Smooth muscle cell (in vitro differentiated cells): Measurements from ENCODE around the gene CLDN11. TPM values are rescaled to one million over a fixed set of nuclear protein-coding genes. Genes with fewer than 3 reads are reported as not detected.
A peak's percentile ranks its signal among the peaks of the same experiment; 100 is the strongest.

Experiments used
- DNase-seq: peaks from one replicate; lab custom pipeline; 2025; ENCODE audit not compliant: unreplicated experiment; lab: John Stamatoyannopoulos, UW
- H2AFZ ChIP-seq: fragments of 200-600 bp; sonication (generic); 2 replicates; pipeline ENCODE4 v1.6.0; 2016; ENCODE audit warnings: antibody characterized with exemption, low read depth, mild to moderate bottlenecking
- H3F3A ChIP-seq: fragments of 200-600 bp; sonication (generic); 2 replicates; pipeline ENCODE4 v1.6.0; 2017; ENCODE audit warnings: antibody characterized with exemption, low read depth
- H3K27ac ChIP-seq: fragments of 200-600 bp; sonication (generic); 2 replicates; pipeline ENCODE4 v1.5.1; 2016; ENCODE audit warnings: low read depth, mild to moderate bottlenecking
- H3K27me3 ChIP-seq: fragments of 200-600 bp; sonication (generic); 2 replicates; pipeline ENCODE4 v1.6.1; 2016; ENCODE audit warnings: low read depth, mild to moderate bottlenecking
- H3K36me3 ChIP-seq: fragments of 200-600 bp; sonication (generic); 2 replicates; pipeline ENCODE4 v1.5.1; 2016; ENCODE audit warnings: low read depth
- H3K4me1 ChIP-seq: fragments of 200-600 bp; sonication (generic); 2 replicates; pipeline ENCODE4 v1.5.1; 2016; ENCODE audit warnings: low read depth
- H3K4me2 ChIP-seq: fragments of 200-600 bp; sonication (generic); 2 replicates; pipeline ENCODE4 v1.6.0; 2016; ENCODE audit warnings: mild to moderate bottlenecking
- H3K4me3 ChIP-seq: fragments of 200-600 bp; sonication (generic); 2 replicates; pipeline ENCODE4 v1.5.1; 2016; ENCODE audit warnings: mild to moderate bottlenecking
- H3K79me2 ChIP-seq: fragments of 200-600 bp; sonication (generic); 2 replicates; pipeline ENCODE4 v1.6.0; 2016; ENCODE audit warnings: low read depth, mild to moderate bottlenecking
- H3K9ac ChIP-seq: fragments of 200-600 bp; sonication (generic); 2 replicates; pipeline ENCODE4 v1.6.0; 2016; ENCODE audit warnings: low read depth
- H3K9me3 ChIP-seq: fragments of 200-600 bp; sonication (generic); replicated peaks from 2 replicates; pipeline ENCODE4 v1.5.1; 2016; ENCODE audit warnings: low read depth
- H4K20me1 ChIP-seq: fragments of 200-600 bp; sonication (generic); 2 replicates; pipeline ENCODE4 v1.6.0; 2016; ENCODE audit warnings: low read depth
- WGBS: methylation state at CpG from one replicate; pipeline ENCODE4 v1.1.7; 2016; ENCODE audit warnings: low lambda C conversion rate; 5-methylcytosine and 5-hydroxymethylcytosine counted together
- polyA plus RNA-seq: library from polyadenylated mRNA; unstranded; fragments of >200 nt; fragmentation: Nextera tagmentation; extraction: Ambion mirVana; gene quantifications from 2 replicates; pipeline ENCODE4 v1.2.1, GENCODE V29; 2016
- total RNA-seq: library from RNA; depleted of rRNA; stranded (reverse); fragments of >200 nt; gene quantifications from 2 replicates; pipeline ENCODE4 v1.2.3, GENCODE V29; 2014
- TF ChIP-seq, protein P1 (sequence below): fragments of 200-600 bp; sonication (generic); IDR thresholded peaks from 2 replicates; pipeline ENCODE4 v1.5.1; 2017; ENCODE audit warnings: borderline replicate concordance, mild to moderate bottlenecking, antibody characterized with exemption; ENCODE audit not compliant: insufficient read depth, poor library complexity, severe bottlenecking

Gene CLDN11
- total RNA-seq (4.2 and 5.9 TPM in 2 replicates), polyA plus RNA-seq (1.0 and 1.3 TPM in 2 replicates)

DNA sequence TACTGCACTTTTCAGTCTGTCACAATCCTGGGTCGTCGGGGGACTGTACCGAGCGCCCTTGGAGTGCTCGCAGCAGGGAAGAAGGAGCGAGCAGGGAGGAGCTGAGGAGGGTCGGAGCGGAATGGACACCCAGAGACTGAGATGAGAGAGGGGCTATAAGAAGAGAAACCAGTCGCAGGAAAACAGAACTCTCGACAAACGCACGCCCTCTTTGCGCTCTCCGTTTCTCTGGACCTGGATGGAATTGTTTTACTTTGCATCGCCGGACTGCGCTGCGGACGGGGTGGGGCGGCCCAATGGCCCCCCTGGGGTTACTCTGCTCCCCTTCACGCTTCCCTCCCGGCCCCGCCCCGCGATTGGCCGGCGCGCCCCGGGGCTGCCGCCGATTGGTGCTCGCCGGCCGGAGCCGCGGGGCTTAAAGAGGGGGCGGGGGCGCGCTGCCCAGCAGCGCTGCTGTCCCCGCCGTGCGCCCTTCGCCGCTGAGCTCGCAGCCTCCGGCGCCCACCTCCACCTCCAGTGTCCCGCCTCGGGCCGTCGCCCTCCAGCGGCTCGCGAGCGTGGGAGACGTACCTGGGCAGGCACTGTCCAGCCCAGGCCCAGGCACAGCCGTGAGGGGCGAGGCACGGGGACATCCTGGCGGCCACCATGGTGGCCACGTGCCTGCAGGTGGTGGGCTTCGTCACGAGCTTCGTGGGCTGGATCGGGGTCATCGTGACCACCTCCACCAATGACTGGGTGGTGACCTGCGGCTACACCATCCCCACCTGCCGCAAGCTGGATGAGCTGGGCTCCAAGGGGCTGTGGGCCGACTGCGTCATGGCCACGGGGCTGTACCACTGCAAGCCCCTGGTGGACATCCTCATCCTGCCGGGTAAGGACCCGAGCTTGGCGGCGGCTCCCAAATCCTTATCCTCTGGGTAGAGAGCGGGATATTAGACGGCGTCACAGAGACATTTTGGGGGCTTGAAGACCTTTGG is at the start of gene CLDN11:
Gene CLDN11, plus strand, starts transcription at position 447 of the 977 bp plus-strand sequence. Its CDS starts 199 bp downstream, at position 646.
- H3K36me3 ChIP-seq: no peaks in the 10 kb centered on the region
- H3K79me2 ChIP-seq: no peaks in the 10 kb centered on the region
- peak within 1 kb of the TSS; percentile 13 for H2AFZ ChIP-seq
- no peak within 1 kb of the TSS for H3K9ac ChIP-seq
- H3K4me2 ChIP-seq: peak within 1 kb of the TSS; percentile 86
- H3K9me3 ChIP-seq: no peaks in the 10 kb centered on the region
- no peak for DNase-seq
- peak within 1 kb of the TSS; percentile 49 for H3K4me3 ChIP-seq
- WGBS: 17% methylated on average over 51 of the region's 79 CpGs
- TF ChIP-seq, protein P1, sequence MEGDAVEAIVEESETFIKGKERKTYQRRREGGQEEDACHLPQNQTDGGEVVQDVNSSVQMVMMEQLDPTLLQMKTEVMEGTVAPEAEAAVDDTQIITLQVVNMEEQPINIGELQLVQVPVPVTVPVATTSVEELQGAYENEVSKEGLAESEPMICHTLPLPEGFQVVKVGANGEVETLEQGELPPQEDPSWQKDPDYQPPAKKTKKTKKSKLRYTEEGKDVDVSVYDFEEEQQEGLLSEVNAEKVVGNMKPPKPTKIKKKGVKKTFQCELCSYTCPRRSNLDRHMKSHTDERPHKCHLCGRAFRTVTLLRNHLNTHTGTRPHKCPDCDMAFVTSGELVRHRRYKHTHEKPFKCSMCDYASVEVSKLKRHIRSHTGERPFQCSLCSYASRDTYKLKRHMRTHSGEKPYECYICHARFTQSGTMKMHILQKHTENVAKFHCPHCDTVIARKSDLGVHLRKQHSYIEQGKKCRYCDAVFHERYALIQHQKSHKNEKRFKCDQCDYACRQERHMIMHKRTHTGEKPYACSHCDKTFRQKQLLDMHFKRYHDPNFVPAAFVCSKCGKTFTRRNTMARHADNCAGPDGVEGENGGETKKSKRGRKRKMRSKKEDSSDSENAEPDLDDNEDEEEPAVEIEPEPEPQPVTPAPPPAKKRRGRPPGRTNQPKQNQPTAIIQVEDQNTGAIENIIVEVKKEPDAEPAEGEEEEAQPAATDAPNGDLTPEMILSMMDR: no peak
- peaks cover 11% of the 10 kb centered on the region for H3F3A ChIP-seq
- peaks cover 32% of the 10 kb centered on the region for H3K27me3 ChIP-seq
- no peaks in the 10 kb centered on the region for H3K4me1 ChIP-seq
- H4K20me1 ChIP-seq: no peaks in the 10 kb centered on the region
- no peak within 1 kb of the TSS for H3K27ac ChIP-seq

DNA sequence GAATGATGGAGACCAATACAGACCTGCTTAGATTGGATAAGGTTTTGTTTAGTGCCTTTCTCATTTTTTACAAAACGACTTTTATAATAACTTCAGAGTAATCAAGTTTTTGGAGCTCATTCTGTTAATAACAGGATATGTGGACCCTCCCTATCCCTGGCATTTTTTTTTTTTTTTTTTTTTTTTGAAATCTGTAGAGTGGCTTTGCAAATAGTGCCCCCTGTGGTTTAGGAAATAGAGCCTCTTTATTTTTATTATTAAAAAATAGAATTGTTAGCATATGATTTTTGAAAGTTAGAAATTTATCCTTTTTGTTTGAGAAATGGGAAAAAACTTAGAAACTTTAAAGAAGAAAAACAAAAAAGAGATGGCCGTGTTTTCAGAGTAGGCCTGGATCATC is 49.7 kb upstream of the CLDN11 start:
- WGBS: 89% methylated on average over 2 of the region's 2 CpGs
- peaks cover 100% of the 10 kb centered on the region for H4K20me1 ChIP-seq

DNA sequence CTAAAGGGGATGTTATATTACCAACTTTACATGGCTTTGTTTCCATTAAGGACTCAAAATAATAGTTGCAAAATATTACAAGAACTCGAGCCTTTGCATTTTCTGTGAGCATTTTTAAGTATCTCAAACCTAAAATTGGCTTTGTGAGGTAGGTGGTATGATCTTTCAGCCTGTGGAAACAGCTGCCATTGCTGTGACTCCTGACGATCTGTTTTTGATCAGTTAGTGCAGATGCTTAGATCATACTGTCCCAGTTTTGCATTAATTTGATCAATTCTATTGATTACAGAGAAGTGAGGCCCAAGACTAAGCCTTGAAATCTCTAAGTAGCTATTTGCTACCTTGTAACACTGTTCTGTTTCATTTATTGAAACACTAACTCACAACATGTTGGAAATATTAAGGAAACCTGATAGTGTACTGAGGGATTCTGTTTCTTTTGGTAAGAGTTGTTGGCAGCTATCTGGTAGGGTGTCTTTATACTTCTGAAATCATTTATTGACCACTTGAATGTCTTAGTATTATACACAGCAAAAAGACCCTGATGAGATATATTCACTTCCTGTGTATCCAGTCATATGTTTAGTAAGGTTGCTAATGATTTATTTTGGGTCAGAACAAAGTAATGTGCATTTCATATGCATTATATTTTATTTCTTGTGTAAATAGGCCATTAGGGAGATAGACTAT is 46.3 kb upstream of the CLDN11 start:
- H2AFZ ChIP-seq: no peak overlapping the region
- WGBS: 93% methylated on average over 2 of the region's 2 CpGs
- H3K4me2 ChIP-seq: no peak overlapping the region
- no peak overlapping the region for H3K4me3 ChIP-seq
- H4K20me1 ChIP-seq: peaks cover 100% of the 10 kb centered on the region
- peak overlapping the region; percentile 8 for H3K27ac ChIP-seq
- no peak for DNase-seq
- H3K4me1 ChIP-seq: no peaks in the 10 kb centered on the region
- peaks cover 19% of the 10 kb centered on the region for H3F3A ChIP-seq
- no peaks in the 10 kb centered on the region for H3K27me3 ChIP-seq
- no peak overlapping the region for H3K9ac ChIP-seq
- TF ChIP-seq, protein P1: no peak
- no peaks in the 10 kb centered on the region for H3K9me3 ChIP-seq
- H3K36me3 ChIP-seq: peaks cover 14% of the 10 kb centered on the region
- H3K79me2 ChIP-seq: peaks cover 99% of the 10 kb centered on the region

More for the DNA sequence above, 49.7 kb upstream of the CLDN11 start:
- Histone ChIP-seq H3K4me2 (peak overlapping the region; percentile 19), H3K4me3 (no peak overlapping the region), H3K27ac (peak overlapping the region; percentile 15), H3K79me2 (peaks cover 100% of the 10 kb centered on the region), H3K27me3 (no peaks in the 10 kb centered on the region), H3K4me1 (peaks cover 4% of the 10 kb centered on the region), H3F3A (peaks cover 13% of the 10 kb centered on the region), H3K9me3 (no peaks in the 10 kb centered on the region), H2AFZ (no peak overlapping the region), H3K36me3 (peaks cover 13% of the 10 kb centered on the region), H3K9ac (no peak overlapping the region)
- no peak for DNase-seq
- TF ChIP-seq, protein P1: peak; percentile 27
